Cardiac fibroblast (primary cell): Measurements from ENCODE around the gene FOSL2.

Experiments used
- DNase-seq, 2 donors: peaks; one replicate each; pipeline versions ENCODE4 v3.0.0 to v3.0.0-alpha.2; 2010; ENCODE audit warnings: low read depth in 2 of 2
- H3K4me3 ChIP-seq, 2 donors: replicated peaks in 1 of 2; 1 replicate in 1 of 2; 2 replicates in 1 of 2; pipeline ENCODE4 v1.5.1; 2011; ENCODE audit warnings: low read depth in 2 of 2, low read length in 2 of 2, mild to moderate bottlenecking in 2 of 2, moderate library complexity in 1 of 2
- TF ChIP-seq, protein P1 (sequence below): IDR thresholded peaks from one replicate; pipeline ENCODE4 v1.5.1; 2011; ENCODE audit warnings: low read depth, mild to moderate bottlenecking, low read length, inconsistent platforms

Gene FOSL2

DNA sequence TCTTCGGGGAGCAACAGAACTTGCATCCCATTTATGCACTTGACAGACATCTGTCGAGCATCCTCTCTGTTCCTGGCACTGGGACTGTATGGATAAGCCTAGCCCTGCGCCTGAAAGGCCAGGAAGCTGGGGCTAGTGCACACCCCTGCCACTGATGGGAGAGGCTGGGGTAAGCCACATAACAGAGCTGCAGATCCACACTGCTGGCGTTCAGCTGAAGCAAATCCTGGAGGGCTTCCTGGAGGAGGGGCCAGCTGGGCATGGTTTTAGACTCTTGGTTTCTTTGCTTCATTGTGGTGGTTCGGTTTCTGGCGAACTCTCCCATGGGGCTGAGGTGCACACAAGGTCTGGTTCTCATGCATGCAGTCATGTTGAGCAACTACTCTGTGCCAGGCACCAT lies 45.5 kb upstream of the FOSL2 start:
- TF ChIP-seq, protein P1, sequence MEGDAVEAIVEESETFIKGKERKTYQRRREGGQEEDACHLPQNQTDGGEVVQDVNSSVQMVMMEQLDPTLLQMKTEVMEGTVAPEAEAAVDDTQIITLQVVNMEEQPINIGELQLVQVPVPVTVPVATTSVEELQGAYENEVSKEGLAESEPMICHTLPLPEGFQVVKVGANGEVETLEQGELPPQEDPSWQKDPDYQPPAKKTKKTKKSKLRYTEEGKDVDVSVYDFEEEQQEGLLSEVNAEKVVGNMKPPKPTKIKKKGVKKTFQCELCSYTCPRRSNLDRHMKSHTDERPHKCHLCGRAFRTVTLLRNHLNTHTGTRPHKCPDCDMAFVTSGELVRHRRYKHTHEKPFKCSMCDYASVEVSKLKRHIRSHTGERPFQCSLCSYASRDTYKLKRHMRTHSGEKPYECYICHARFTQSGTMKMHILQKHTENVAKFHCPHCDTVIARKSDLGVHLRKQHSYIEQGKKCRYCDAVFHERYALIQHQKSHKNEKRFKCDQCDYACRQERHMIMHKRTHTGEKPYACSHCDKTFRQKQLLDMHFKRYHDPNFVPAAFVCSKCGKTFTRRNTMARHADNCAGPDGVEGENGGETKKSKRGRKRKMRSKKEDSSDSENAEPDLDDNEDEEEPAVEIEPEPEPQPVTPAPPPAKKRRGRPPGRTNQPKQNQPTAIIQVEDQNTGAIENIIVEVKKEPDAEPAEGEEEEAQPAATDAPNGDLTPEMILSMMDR: no peak
- no peak for DNase-seq
- H3K4me3 ChIP-seq: no peak overlapping the region

DNA sequence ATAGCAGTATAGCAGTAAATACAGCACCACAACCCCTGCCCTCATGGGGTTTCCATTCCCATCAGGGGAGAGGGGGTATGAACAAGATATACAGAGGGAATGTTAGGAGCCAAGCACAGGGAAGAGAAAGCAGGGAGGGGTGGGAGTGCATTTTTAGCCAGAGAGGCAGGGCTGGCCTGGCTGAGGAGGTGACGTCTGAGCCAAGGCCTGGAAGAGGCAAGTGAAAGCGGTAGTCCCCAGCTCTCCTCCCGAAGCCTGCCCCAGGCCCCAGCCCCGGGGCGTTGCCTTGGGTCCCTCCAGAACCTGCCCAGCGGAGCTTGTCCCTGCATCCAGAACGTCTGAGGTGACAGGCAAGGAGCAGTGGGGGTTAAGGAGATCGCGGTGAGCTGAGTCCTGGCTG lies 45.1 kb upstream of the FOSL2 start:
- no peak for DNase-seq
- TF ChIP-seq, protein P1: no peak
- no peak overlapping the region for H3K4me3 ChIP-seq

DNA sequence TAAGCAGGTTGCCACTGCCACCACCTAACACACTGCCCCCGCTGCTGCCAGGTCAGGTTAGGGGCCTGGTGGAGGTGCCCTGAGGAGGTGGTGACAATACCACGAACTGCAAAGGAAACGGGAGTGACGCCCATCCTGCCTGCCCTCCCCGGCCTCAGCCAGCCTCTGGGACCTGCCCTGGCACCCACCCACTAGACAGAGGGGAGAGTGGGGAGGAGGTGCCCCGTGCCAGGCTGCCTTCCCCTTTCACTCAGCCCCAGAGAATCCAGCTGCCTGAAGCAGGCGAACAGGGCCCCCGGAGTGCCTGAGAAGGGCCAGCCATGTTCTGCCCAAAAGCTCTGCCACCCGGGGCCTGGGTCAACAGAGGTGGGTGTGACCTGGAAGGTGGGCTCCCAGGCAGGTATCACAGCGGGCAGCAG lies 44.5 kb upstream of the FOSL2 start:
- TF ChIP-seq, protein P1: no peak
- H3K4me3 ChIP-seq: no peak overlapping the region
- DNase-seq: no peak

DNA sequence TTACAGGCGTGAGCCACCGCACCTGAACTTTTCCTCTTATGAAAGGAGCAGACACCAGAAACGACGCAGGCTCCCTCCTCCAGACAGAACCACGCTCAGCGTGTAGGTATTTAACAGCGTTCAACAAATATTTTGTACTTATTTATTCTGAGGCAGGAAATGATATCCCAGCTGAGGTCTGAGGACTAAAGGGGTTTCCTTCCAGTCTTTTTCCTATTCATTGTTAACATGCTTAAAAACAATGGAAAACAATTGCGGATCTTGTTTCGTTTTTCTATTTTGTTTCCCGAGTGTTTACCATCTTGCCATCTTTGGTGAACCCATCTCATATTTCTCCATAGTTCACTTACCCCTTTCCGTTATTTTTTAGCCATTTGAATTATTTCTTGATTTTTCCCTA lies 43.7 kb upstream of the FOSL2 start:
- H3K4me3 ChIP-seq: no peak overlapping the region
- TF ChIP-seq, protein P1: no peak
- DNase-seq: no peak

DNA sequence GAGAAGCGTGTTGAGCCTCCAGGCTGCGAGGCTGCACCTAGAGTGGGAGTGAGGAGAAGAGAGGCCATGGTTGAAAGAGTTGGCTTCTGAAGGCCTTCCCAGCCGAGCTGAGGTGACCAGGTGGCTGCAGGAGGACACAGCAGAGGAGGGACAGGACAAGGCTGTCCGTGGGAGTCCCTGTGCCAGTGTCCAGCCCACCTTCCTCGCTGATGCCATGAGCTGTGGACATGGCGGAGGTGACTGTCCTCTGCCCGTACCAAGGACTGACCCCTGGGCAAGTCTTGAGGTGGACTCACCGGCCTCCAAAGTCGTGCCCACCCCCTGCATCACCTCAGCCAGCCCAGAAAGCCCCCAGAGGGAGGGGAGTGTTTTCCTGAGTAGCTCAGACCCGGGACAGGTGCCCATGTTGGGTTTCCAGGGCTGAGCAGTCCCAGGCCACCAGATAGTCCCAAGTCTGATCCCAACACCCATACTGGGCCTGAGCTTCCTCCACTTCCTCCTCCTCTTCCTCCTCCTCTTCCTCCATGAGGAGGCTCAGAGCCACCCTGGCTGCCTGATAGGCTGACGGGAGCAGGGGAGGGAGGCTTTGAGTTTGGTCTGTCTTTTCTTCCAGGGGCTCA lies 43.0 kb upstream of the FOSL2 start:
- TF ChIP-seq, protein P1: no peak
- no peak for DNase-seq
- no peak overlapping the region for H3K4me3 ChIP-seq

DNA sequence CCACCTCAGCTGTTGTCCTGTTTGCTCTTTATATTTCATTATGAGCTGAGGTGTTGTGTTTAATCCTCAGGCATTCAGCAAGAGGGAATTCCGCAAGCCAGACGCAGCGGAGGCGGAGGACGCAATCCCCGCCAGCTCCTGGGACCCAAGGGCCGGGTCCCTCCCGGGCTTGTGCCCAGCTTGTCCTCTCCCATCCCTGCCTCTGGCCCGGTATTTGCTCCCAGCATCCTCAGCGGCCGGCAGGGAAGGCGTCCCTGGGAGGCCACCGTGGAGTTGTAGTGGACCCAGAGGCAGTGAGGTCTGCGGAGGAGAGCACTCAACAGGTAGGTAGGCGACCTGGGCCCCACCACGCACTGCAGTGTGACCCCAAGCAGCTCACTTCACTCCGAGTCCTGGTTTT lies 42.5 kb upstream of the FOSL2 start:
- TF ChIP-seq, protein P1: no peak
- no peak for DNase-seq
- no peak overlapping the region for H3K4me3 ChIP-seq

DNA sequence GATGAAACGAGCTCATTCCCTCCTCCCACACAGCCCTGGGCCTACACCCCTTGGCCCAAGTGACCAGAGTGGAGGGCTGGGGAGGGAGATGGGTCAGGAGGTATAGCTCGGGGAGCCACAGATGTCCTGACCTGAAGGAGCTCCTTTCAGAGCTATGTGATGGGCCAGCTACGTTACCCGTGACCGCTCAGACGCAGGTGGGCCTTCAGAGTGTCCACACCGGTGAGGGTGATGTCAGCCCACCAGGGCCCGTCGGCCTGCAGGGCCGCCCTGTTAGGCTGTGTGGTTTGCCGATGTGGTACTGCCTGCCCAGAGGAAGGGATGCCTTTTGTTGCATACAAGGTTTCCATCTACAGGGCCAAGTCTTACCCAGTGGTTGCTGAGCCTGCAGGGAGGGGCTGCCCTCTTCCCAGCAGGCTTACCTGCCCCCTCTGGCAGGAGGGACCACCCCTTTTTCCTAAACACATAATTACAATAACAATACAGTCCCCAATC lies 41.8 kb upstream of the FOSL2 start:
- H3K4me3 ChIP-seq: no peak overlapping the region
- DNase-seq: no peak
- TF ChIP-seq, protein P1: no peak
